Stimulated activated CD4-positive, alpha-beta T cell treated with anti-CD3 and anti-CD28 coated beads, Interleukin-15, amount 100 ng/mL, for 24 hours (primary cell): ENCODE measurements around the gene MTNR1A.
"Not testable (repeated sequence)": the region's sequence is repeated elsewhere in the genome, so short reads cannot be mapped to it uniquely, and the experiment has no call there.

Experiments used
- DNase-seq: peaks from one replicate; pipeline ENCODE4 v3.0.0-alpha.2; 2020

Gene MTNR1A

GRCh38 chr4:186560647-186561046, 5.3 kb upstream of the MTNR1A start:
- DNase-seq, result no peak

- DNase-seq, result no peak
Observed at GRCh38 chr4:186557486-186557885, 2.1 kb upstream of the MTNR1A start.

GRCh38 chr4:186557061-186557460, 1.7 kb upstream of the MTNR1A start:
- no peak for DNase-seq

- DNase-seq, result no peak
Observed at GRCh38 chr4:186554539-186554913, 841 bp downstream of the MTNR1A start.

GRCh38 chr4:186553717-186554116, 1.6 kb downstream of the MTNR1A start:
- no peak for DNase-seq

- no peak for DNase-seq
Observed at GRCh38 chr4:186551849-186552248, 3.5 kb downstream of the MTNR1A start.

GRCh38 chr4:186545436-186545835, 9.9 kb downstream of the MTNR1A start:
- no peak for DNase-seq

- DNase-seq, result no peak
Observed at GRCh38 chr4:186543206-186543605, 12.2 kb downstream of the MTNR1A start.

- no peak for DNase-seq
Observed at GRCh38 chr4:186541801-186542200, 13.6 kb downstream of the MTNR1A start.

- DNase-seq, result no peak
Observed at GRCh38 chr4:186537843-186538521, 17.4 kb downstream of the MTNR1A start.

GRCh38 chr4:186536285-186536684, 19.1 kb downstream of the MTNR1A start:
- no peak for DNase-seq

GRCh38 chr4:186534056-186534455, 21.3 kb downstream of the MTNR1A start:
- DNase-seq, result no peak

- not testable (repeated sequence) for DNase-seq
Observed at GRCh38 chr4:186523927-186524326, 31.4 kb downstream of the MTNR1A start.

GRCh38 chr4:186516287-186516686, 39.1 kb downstream of the MTNR1A start:
- DNase-seq, result no peak

- no peak for DNase-seq
Observed at GRCh38 chr4:186514271-186514950, 41.0 kb downstream of the MTNR1A start.

GRCh38 chr4:186504771-186505170, 50.6 kb downstream of the MTNR1A start:
- not testable (repeated sequence) for DNase-seq

GRCh38 chr4:186502231-186502630, 53.1 kb downstream of the MTNR1A start:
- no peak for DNase-seq

GRCh38 chr4:186501554-186501953, 53.8 kb downstream of the MTNR1A start:
- no peak for DNase-seq

- DNase-seq, result no peak
Observed at GRCh38 chr4:186500721-186501304, 54.6 kb downstream of the MTNR1A start.

- no peak for DNase-seq
Observed at GRCh38 chr4:186499467-186499866, 55.9 kb downstream of the MTNR1A start.

- DNase-seq, result no peak
Observed at GRCh38 chr4:186497043-186497442, 58.3 kb downstream of the MTNR1A start.

GRCh38 chr4:186494496-186494895, 60.9 kb downstream of the MTNR1A start:
- no peak for DNase-seq

- no peak for DNase-seq
Observed at GRCh38 chr4:186487726-186488125, 67.6 kb downstream of the MTNR1A start.

GRCh38 chr4:186486172-186486571, 69.2 kb downstream of the MTNR1A start:
- DNase-seq, result no peak
